Activated CD4-positive, alpha-beta T cell treated with anti-CD3 and anti-CD28 coated beads for 48 hours (primary cell): Measurements from ENCODE around the gene GALNT5.
"Not testable (repeated sequence)": the region's sequence is repeated elsewhere in the genome, so short reads cannot be mapped to it uniquely, and the experiment has no call there.

Source experiments
- DNase-seq: peaks from one replicate; pipeline ENCODE4 v3.0.0-alpha.2; 2020

Gene GALNT5, protein sequence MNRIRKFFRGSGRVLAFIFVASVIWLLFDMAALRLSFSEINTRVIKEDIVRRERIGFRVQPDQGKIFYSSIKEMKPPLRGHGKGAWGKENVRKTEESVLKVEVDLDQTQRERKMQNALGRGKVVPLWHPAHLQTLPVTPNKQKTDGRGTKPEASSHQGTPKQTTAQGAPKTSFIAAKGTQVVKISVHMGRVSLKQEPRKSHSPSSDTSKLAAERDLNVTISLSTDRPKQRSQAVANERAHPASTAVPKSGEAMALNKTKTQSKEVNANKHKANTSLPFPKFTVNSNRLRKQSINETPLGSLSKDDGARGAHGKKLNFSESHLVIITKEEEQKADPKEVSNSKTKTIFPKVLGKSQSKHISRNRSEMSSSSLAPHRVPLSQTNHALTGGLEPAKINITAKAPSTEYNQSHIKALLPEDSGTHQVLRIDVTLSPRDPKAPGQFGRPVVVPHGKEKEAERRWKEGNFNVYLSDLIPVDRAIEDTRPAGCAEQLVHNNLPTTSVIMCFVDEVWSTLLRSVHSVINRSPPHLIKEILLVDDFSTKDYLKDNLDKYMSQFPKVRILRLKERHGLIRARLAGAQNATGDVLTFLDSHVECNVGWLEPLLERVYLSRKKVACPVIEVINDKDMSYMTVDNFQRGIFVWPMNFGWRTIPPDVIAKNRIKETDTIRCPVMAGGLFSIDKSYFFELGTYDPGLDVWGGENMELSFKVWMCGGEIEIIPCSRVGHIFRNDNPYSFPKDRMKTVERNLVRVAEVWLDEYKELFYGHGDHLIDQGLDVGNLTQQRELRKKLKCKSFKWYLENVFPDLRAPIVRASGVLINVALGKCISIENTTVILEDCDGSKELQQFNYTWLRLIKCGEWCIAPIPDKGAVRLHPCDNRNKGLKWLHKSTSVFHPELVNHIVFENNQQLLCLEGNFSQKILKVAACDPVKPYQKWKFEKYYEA

DNA sequence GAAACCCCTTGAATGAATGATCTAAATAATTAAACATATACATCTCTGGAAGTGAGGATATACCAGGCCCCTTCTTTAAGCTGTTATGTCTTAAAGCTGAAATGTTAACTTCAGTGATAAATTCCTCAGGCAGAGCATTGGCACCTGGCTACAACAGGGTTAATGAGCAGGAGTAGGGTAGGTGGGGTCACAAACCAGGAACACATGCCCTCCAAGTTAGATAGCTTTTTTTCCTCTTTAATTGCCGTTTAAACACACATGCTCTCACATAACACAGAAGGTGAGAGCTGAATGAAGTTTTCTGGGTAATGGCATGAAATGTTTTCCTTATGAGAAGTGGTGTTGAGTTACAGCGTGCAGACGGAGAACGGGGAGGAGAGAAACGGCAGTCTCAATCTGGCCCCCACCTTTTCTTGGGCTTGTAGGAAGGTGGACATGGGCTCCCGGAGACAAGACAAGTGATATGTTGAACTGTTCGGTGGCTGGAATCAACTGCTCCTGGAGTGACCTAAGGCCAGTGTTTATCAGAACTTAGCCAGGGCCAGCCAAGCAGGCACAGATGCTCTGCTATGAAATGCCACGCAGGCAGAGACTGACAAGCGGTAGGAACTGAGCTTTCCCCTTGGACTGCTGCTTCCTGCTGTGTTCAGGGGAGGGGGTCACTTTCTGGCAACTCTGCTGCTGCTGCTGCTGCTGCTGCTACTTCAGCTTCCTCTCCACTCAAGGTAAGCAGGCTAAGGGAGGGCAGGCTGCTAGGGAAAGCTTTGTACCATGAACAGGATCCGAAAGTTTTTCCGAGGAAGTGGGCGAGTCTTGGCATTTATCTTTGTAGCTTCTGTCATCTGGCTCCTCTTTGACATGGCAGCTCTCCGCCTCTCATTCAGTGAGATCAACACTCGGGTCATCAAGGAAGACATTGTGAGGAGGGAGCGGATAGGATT lies at the start of gene GALNT5:
TSS of gene GALNT5 (plus strand) at position 394 of the 941 bp plus-strand sequence. CDS start at position 772, 378 bp downstream.
- DNase-seq, result no peak

DNA sequence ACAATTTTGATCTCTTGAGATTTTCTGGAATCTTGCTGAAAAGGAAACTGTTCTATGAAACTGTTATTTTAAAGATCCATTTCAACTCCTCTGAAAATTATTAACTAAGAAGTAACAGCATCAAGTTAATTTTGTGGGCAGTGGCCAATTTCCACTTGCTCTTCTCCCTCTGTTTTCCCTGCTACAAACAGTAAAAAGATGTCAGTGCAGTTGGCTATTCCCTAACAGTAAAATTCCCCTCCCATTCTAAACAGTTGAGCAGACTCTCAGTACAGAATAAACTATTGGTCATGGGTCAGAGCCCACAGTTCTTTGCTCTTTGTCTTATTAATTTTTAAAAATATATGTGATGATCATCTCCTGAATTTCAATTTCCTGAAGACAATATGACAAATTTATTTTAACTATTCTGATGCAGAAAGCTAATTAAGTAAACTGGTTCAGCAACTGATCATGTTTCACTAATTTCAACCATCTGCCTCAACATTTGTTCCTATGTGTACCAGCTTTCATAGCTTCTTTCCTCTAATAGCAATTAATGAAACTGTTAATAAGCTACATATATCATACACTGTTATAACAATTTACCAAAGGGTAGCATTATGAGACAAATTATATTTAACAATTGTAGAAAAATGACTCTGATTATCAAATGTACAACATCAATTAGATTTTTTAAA lies 41.1 kb upstream of the GALNT5 start:
- no peak for DNase-seq

DNA sequence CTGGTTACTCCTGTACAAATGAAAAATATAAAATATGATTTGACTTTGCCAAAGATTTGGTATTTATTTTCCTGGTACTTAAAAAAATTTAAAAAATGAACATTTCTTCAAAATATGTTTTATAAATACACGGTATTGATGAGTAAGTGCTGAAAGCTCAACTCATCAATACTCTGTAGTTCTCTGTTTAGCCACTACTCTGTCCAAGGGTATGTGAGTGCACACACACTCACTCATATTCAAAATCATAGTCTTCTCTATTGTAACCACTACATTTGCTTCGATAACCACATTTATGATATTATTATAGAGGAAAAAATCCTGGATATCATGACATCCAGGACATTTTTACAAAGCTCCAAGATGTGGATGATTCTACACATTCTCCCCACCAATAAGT lies 40.1 kb upstream of the GALNT5 start:
- DNase-seq, result no peak

DNA sequence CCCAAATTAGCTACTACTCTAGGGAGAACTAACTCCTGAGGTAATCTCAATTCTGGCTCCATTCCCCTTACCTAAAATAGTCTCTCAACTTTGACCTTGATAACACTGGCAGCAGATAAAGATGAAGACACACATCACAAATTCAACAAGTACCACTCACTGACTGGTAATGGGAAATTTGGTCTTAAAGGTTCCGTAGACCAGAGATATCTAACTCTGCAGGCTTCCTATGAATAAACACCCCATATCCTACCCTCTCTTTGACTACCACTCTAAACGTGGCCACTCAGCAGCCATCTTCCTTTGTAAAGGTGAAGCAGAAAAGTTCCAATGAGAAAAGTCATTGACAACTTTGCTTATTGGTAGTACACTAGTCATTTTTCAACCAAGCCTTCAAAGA lies 38.6 kb upstream of the GALNT5 start:
- no peak for DNase-seq

DNA sequence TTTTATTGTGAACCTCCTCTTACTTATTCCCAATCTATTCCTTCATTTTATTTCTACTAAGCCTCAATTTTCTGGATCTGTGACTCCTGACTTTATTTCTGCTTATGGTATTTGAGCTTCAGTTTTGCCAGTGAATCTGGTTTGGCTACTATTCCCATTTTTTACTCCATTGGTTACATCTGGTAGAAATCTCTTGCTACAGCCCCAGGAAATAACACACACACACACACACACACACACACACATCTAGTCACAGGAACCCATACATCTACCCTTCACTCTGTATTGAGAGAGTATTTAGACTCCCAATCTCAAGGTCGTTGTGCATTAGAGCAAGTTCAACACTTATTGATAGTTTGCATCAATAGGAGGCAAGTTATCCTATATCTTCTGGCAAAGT lies 37.0 kb upstream of the GALNT5 start:
- DNase-seq, result no peak

DNA sequence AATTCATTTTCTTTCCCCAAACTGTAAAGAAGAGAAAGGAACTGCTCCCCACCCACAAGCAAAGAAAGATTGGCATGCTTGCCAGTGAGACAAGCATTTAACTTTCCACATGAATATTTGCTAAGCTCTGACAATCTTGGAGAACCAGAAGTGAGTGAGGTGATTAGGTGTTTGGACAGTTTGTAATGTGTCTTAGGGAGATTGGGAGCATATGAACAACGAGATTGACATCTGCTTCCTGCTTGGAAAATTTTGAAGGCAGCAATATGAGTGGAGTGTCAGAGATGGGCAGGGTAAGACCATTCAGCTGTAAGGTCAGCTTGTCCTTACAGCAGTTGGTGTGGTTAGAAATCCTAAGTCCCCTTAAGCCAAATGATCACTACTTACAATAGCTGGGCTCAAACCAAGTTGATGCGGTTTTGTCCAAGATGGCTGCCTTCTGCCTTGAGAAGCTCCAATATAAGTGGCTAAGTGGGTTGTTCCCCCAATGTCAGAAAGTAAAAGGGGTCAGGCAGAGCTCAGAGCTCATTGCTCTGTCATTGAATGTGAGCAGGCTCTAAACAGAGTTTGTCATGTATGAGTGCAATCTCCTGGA lies 36.0 kb upstream of the GALNT5 start:
- DNase-seq, result no peak

DNA sequence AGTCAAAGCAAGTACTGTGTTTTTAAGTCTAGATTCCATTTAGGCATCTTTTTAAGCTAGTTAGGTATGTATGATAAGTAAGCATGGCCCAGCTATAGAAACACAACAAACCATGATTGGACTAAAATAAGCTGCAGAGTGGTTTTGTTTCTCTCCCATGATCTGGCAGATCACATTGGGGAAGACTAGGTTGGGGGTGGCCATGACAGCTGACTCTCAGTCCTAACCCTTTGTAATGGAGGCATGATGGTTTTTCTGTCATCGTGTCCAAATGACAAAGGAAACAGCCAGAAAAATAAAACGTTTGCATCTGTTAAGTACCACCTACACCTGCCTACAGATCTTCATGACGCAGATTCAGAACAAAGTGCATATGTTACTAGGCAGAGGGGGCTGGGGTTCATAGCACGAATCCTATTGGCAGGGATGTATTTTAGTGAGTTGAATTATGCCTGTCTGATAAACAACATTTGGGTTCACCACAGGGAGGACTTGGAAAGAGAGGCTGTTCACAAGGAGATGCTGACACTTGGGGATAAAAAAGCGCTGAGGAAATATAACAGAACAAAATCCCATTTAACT lies 33.8 kb upstream of the GALNT5 start:
- no peak for DNase-seq

DNA sequence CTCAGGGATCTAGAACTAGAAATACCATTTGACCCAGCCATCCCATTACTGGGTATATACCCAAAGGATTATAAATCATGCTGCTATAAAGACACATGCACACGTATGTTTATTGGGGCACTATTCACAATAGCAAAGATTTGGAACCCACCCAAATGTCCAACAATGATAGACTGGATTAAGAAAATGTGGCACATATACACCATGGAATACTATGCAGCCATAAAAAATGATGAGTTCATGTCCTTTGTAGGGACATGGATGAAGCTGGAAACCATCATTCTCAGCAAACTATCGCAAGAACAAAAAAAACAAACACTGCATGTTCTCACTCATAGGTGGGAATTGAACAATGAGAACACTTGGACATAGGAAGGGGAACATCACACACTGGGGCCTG lies 33.1 kb upstream of the GALNT5 start:
- DNase-seq, result not testable (repeated sequence)

DNA sequence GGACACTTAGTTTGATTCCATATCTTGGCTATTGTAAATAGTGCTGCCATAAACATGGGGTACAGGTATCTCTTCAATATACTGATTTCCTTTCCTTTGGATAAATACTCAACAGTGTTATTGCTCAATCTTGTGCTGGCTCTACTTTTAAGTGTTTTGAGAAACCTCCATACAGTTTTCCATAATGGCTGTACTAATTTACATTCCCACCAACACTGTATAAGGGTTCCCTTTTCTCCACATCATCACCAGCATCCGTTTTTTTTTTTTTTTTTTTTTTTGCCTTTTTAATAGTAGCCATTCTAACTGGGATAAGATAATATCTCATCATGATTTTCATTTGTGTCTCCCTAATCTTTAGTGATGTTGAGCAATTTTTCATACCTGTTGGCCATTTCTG lies 29.9 kb upstream of the GALNT5 start:
- DNase-seq, result no peak

DNA sequence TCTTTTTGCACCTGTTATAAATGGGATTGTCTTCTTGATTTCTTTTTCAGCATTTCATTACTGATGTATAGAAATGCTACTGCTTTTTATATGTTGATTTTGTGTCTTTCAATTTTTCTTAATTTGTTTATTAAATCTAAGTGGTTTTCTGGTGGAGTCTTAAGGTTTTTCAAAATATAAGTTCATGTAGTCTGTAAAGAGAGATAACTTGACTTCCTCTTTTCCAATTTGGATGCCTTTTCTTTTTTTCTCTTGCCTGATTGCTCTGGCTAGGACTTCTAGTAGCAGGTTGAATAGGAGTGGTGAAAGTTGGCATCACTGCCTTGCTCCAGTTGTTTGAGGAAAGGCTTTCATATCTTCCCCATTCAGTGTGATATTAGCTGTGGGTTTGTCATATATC lies 28.6 kb upstream of the GALNT5 start:
- no peak for DNase-seq

DNA sequence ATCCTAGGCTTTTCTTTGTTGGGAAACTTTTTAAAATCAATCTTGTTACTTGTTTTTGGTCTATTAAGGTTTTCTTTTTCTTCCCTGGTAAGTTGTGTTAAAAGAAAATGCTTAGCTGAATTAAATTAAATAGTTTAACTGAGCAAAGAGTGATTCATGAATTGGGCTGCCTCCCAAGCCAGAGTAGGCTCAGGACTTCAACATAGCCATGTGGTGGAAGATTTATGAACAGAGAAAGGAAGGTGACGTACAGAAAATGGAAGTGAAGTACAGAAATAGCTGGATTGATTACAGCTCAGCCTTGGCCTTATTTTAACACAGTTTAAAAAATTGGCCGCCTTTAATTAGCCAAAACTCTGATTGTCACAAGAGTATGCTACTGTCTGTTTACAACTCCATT lies 27.9 kb upstream of the GALNT5 start:
- DNase-seq, result no peak

DNA sequence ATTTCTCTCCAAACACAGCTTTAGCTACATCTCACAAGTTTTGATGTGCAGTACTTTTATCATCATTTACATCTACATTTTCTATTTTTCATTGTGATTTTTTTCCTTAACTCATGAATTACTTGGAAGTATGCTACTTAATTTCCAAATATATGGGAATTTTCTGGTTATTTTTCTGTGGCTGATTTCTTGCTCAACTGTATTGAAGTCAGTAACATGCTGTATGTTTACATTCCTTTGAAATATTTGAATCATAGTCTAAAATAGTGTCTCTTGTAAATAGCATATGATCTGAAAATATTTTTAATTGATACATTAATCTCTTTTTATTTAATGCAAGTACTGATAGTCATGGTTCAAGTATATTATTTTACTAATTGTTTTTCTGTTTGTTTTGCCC lies 26.0 kb upstream of the GALNT5 start:
- no peak for DNase-seq

DNA sequence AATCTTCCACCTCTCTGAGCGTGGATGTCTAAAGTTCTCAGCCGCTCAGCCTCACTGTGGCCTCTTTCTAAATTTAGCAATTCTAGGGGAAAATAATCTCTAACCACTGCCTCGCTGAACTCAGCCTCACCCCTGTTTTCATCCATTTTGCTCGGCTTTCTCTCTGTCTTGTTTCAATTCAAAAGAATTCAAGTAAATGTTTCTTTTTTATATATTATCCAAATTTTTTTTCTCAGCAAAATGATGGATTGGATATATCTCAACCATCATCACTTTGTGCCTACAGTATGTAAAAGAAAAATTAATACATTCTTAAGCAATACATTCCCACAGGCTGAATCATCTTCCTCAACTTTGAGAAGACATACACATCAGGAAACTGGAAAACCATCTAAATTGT lies 24.0 kb upstream of the GALNT5 start:
- DNase-seq, result no peak

DNA sequence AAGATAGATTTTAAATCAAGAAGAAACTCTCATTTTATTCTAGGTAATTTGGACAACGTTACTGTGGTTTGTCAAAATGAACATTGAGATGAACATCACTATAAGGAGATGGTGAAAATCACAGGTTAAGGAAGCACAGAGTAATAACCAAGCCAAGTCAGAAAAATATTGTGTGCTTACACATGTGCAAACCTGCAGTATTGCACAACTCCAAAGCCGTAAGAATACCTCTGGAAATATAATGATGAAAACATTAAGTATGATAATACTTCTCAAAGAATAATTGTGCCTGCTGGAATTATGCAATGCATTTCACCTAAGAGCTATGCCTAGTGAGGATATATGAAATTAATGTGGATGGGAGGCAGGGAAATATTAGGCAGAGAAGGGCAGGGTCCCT lies 21.1 kb upstream of the GALNT5 start:
- no peak for DNase-seq

DNA sequence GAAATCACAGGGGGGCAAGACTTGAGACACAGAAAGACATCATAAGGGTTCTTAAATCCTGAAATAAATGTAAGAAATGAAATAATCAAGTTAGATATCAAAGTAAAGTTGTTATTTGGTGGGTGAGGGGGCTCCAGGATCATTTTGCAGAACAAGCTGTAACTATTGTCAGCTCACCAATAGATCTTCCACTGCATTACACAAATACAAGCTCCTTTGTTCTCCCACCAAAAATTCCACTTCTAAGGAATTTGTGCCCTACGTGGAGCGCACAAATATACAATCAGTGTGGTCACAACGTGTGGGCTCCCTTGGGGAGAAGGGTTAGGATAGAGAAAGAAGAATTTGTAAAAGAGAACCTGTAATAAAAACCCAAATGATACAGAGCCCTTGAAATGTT lies 19.2 kb upstream of the GALNT5 start:
- no peak for DNase-seq

DNA sequence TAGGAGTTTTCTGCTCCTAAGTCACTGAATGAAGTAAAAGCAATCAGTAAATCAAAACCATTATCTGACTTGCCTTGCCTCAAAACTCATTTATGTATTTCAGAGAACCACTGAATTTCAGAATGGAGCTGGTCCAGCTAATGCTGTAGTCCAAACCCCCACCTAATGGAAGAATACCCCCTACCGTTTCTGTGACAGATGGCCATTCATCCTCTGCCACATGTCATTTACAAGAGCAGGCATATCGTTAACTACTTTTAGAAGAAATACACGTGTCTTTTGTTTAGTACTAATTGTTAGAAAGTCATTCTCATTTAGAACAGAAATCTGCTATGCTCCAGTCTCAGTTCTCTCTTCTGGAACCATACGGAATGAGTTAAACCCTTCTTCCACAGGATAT lies 12.8 kb upstream of the GALNT5 start:
- no peak for DNase-seq

DNA sequence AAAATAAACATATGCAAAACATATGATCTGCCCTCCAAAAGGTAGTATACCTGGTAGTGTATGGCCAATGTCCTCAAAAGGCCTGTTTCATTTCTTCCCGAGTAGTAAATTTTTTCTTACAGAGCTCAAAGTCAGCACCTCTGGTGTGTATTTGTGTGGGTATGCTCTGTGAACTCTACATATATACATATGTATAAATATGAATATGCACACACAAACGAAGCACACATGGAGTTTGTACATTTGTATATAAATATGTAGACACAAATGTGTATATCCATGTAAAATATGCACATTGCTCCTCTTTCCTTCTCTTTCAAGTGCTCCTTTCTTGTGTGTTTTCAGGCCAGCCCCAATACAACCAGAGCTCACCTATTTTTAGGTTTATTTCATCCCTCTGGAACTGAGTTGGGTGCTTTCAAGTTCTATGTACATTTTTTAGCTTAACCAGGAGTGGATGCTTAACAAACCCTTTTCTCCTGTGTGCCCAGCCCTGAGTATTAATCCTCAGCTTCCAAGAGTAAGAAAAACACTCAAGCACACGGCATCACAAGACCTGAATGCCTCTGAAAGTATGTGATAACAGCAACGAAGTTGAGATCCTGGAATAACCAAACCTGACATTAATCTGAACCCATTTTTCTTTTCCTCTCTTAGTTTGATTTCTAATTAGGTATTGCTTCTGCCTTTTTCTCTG lies 12.2 kb upstream of the GALNT5 start:
- DNase-seq, result no peak

DNA sequence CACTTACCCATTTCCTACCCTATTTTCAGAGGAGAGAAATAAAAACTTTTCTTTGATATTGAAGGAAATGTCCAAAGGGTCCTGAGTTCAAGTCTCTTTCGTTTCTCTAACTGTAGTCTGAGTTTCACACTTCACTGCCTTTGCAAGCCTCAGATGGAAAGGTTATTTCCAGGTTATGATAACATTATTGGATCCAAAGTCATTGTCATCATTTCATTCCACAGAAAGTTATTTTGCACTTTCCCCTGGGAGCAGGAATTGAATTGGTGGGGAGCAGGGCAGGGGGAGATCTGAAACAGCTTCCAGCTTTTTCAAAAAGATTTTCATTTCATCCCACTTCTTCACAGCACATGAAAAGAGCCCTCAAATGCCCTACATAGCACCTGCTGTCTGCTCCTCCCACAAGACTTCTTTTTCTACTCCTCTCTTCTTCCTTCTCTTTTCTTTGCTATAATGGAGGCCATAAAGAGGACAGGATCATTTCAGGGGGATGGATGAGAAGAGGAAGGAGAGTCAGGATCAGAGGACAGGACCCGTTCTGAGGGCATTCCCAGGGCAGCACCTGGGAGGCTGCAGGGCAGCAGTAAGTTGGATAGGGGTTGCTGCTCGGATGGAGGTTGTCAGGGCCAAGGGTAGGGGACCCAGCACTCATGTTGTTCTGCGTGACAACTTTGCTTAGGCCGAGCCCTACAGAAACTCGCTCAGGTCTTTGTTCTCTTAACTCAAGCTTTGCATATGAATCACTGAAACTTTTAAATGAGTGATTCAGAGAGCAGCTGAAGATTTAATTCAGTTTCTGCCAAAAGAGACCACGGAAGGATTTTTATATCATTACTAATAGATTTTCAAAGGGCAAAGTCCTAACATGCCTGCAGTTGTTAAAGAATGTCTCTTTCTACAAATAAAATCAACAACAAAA lies 11.4 kb upstream of the GALNT5 start:
- DNase-seq, result peak; percentile 62

DNA sequence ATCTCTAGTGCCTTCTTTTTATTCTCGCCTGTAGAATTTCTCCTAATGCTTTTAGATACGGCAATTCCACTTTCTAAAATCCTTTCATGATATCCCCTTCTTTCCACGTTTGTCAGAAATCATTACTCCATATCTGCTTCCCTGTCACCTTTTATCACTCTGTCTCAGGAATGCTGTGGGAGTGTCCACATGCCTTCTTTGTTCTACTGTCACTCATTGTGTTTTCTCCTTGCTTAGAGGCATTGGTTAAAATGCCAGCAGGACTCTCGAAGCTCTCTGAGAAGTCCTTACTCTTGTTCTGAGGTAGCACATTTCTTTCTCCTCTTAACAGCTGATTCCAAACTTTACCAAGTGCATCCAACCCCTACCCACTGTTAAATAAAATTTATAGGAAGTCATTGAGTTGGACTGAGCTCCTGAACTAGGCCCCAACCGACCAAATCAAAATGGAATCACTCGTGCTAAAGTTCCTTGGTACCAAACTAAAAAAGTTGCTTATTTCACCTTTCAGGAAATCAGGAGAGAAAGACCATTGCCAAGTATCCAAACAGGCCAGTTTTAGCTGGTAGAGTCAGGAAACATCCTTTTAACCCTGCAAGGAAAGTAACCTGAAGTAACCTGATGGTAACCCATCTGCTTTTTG lies 10.6 kb upstream of the GALNT5 start:
- DNase-seq, result no peak
